Gastroesophageal sphincter (tissue), 4 donors: ENCODE data around the gene FAM217B. TPM values are rescaled to one million over a fixed set of nuclear protein-coding genes. Genes with fewer than 3 reads are reported as not detected.

Experiments
- ATAC-seq: fragments of 150-250 bp; one replicate; pipeline ENCODE4 v1.9.1; 2016; ENCODE audit warnings: mild to moderate bottlenecking, moderate library complexity
- H3K27ac ChIP-seq, 4 donors: fragments of 200-600 bp; sonication (generic) in 3 of 4; 1 replicate in 3 of 4; 2 replicates in 1 of 4; pipeline ENCODE4 v1.5.1; 2016 to 2019
- H3K27me3 ChIP-seq: fragments of 200-600 bp; sonication (generic); one replicate; pipeline ENCODE4 v1.5.1; 2019
- H3K36me3 ChIP-seq, 2 donors: fragments of 200-600 bp; sonication (generic); one replicate each; pipeline ENCODE4 v1.5.1; 2019; ENCODE audit warnings: control low read depth in 1 of 2
- H3K4me1 ChIP-seq, 3 donors: fragments of 200-600 bp; sonication (generic); 1 replicate in 2 of 3; 2 replicates in 1 of 3; pipeline ENCODE4 v1.5.1; 2016 to 2019; ENCODE audit warnings: control low read depth in 2 of 3
- H3K4me3 ChIP-seq, 2 donors: fragments of 200-600 bp; sonication (generic); one replicate each; pipeline ENCODE4 v1.5.1; 2019; ENCODE audit warnings: mild to moderate bottlenecking in 1 of 2, moderate library complexity in 1 of 2
- H3K9me3 ChIP-seq, 3 donors: fragments of 200-600 bp; sonication (generic); one replicate each; pipeline ENCODE4 v1.5.1; 2017 to 2019; ENCODE audit warnings: control low read depth in 2 of 3
- CTCF ChIP-seq, 4 experiments: fragments of 200-600 bp in 2 of 4; fragments of 450-650 bp in 2 of 4; sonication (generic) in 1 of 4; IDR thresholded peaks; one replicate each; pipeline ENCODE4 v1.5.1; 2017 to 2019; ENCODE audit warnings: antibody characterized with exemption in 4 of 4, mild to moderate bottlenecking in 2 of 4, moderate library complexity in 2 of 4
- EP300 ChIP-seq: sonication (generic); formaldehyde crosslinking; IDR thresholded peaks from one replicate; pipeline ENCODE4 v1.6.1; 2017; ENCODE audit warnings: antibody characterized with exemption, mild to moderate bottlenecking
- POLR2A ChIP-seq, 2 donors: fragments of 450-650 bp; IDR thresholded peaks; one replicate each; pipeline ENCODE4 v1.6.1; 2017; ENCODE audit warnings: antibody characterized with exemption in 2 of 2, mild to moderate bottlenecking in 2 of 2, moderate library complexity in 1 of 2
- POLR2AphosphoS5 ChIP-seq: sonication (generic); formaldehyde crosslinking; IDR thresholded peaks from one replicate; pipeline ENCODE4 v1.6.1; 2017; ENCODE audit warnings: antibody characterized with exemption
- whole genome bisulfite sequencing, 2 donors: methylation state at CpG; one replicate each; pipeline ENCODE4 v1.1.5; 2018; ENCODE audit warnings: low coverage in 1 of 2; 5-methylcytosine and 5-hydroxymethylcytosine counted together
- total RNA-seq, 4 donors: library from RNA; depleted of rRNA; stranded (reverse); fragments of >200 nt; gene quantifications; one replicate each; pipeline ENCODE4 v1.1.0, GENCODE V29; 2016

Gene FAM217B
- total RNA-seq, 4 donors from 2014 or later = 8.1 to 22.6 (median 13.4) TPM

GRCh38 chr20:59933296-59933848, 6.8 kb upstream of the FAM217B start, which contains the start of gene SYCP2:
TSS of gene SYCP2 (minus strand) at chr20:59933637. CDS start at chr20:59922413, 11,224 bp downstream.
- peak; percentile 80 for ATAC-seq
- Histone ChIP-seq H3K27ac (peak within 1 kb of the TSS; percentile 0 to 87 (median 78)), H3K9me3 (no peaks in the 10 kb centered on the region), H3K4me1 (peaks cover 0 to 43% (median 16%) of the 10 kb centered on the region in 3 donors), H3K4me3 (peak within 1 kb of the TSS; percentile 62 to 78), H3K27me3 (no peaks in the 10 kb centered on the region), H3K36me3 (no peaks in the 10 kb centered on the region)
- TF ChIP-seq POLR2AphosphoS5 (no peak), CTCF (IDR thresholded peaks at IDR 0.05) (no peak), POLR2A (IDR thresholded peaks at IDR 0.05) (no peak), EP300 (no peak)
- no CpG with 5 or more reads among the region's 65 CpGs for WGBS, 2 donors

- Histone ChIP-seq H3K36me3 (no peaks in the 10 kb centered on the region), H3K27me3 (no peaks in the 10 kb centered on the region), H3K4me1 (peaks cover 0 to 50% (median 22%) of the 10 kb centered on the region in 3 donors), H3K9me3 (no peaks in the 10 kb centered on the region), H3K27ac (peak overlapping the region; percentile 0 to 87 (median 78)), H3K4me3 (peak overlapping the region; percentile 62 to 78)
- ATAC-seq = peak; percentile 94
- TF ChIP-seq EP300 (no peak), CTCF (IDR thresholded peaks at IDR 0.05) (peak; percentile 86 to 99 (median 94)), POLR2A (IDR thresholded peaks at IDR 0.05) (peak in 1 of 2 donors; percentile 9), POLR2AphosphoS5 (peak; percentile 27)
- 0 to 9% methylated on average over 11 to 19 of the region's 59 CpGs for WGBS, 2 donors
These were observed 6.2 kb upstream of the FAM217B start for GRCh38 chr20:59933849-59934585.

- Histone ChIP-seq H3K4me1 (peaks cover 0 to 55% (median 25%) of the 10 kb centered on the region in 3 donors), H3K27ac (no peak overlapping the region)
These were observed 4.6 kb upstream of the FAM217B start for GRCh38 chr20:59935457-59936185.

GRCh38 chr20:59936409-59936808, 3.8 kb upstream of the FAM217B start:
- Histone ChIP-seq H3K4me1 (peaks cover 0 to 61% (median 29%) of the 10 kb centered on the region in 3 donors), H3K9me3 (no peaks in the 10 kb centered on the region), H3K4me3 (no peak overlapping the region), H3K36me3 (no peaks in the 10 kb centered on the region), H3K27ac (no peak overlapping the region), H3K27me3 (no peaks in the 10 kb centered on the region)
- TF ChIP-seq POLR2A (IDR thresholded peaks at IDR 0.05) = no peak
- no peak for TF ChIP-seq POLR2AphosphoS5
- no peak for ATAC-seq
- 68 to 70% methylated on average over 4 of the region's 4 CpGs for WGBS, 2 donors

More at GRCh38 chr20:59935457-59936185, 4.6 kb upstream of the FAM217B start:
- H3K27me3 ChIP-seq = no peaks in the 10 kb centered on the region
- TF ChIP-seq CTCF (IDR thresholded peaks at IDR 0.05) (no peak), EP300 (no peak), POLR2A (IDR thresholded peaks at IDR 0.05) (no peak), POLR2AphosphoS5 (no peak)
- H3K36me3 ChIP-seq = no peaks in the 10 kb centered on the region
- no peak for ATAC-seq
- no peaks in the 10 kb centered on the region for H3K9me3 ChIP-seq
- no peak overlapping the region for H3K4me3 ChIP-seq
- WGBS, 2 donors = 86 to 96% methylated on average over 4 to 8 of the region's 8 CpGs

GRCh38 chr20:59937150-59937549, 3.0 kb upstream of the FAM217B start:
- WGBS, 2 donors = 59 to 72% methylated on average over 2 to 3 of the region's 3 CpGs

More at GRCh38 chr20:59937150-59937549, 3.0 kb upstream of the FAM217B start:
- Histone ChIP-seq H3K4me1 (peaks cover 0 to 68% (median 35%) of the 10 kb centered on the region in 3 donors), H3K9me3 (no peaks in the 10 kb centered on the region), H3K36me3 (no peaks in the 10 kb centered on the region), H3K27me3 (no peaks in the 10 kb centered on the region), H3K4me3 (no peak overlapping the region), H3K27ac (no peak overlapping the region)
- ATAC-seq = no peak
- TF ChIP-seq CTCF (IDR thresholded peaks at IDR 0.05) (no peak), POLR2A (IDR thresholded peaks at IDR 0.05) (no peak), EP300 (no peak), POLR2AphosphoS5 (no peak)
